OCI-LY1 (cell line): ENCODE results near the gene NEU1.
"Not testable (repeated sequence)": the region's sequence is repeated elsewhere in the genome, so short reads cannot be mapped to it uniquely, and the experiment has no call there.

Experiments
- H2AFZ ChIP-seq: fragments of 200-600 bp; sonication (generic), shearing (Covaris generic); 2 replicates; pipeline ENCODE4 v1.6.0; 2014; ENCODE audit warnings: antibody characterized with exemption, mild to moderate bottlenecking, low read length
- H3F3A ChIP-seq: fragments of 200-600 bp; sonication (generic), shearing (Covaris generic); 2 replicates; pipeline ENCODE4 v1.6.0; 2014; ENCODE audit warnings: mild to moderate bottlenecking, antibody characterized with exemption, low read length, moderate library complexity; ENCODE audit not compliant: insufficient read depth
- H3K27ac ChIP-seq: fragments of 200-600 bp; sonication (generic); 2 replicates; pipeline ENCODE4 v1.5.1; 2014; ENCODE audit warnings: low read length, mixed run types, mild to moderate bottlenecking, low read depth; ENCODE audit not compliant: poor library complexity, severe bottlenecking
- H3K27me3 ChIP-seq: fragments of 200-600 bp; sonication (generic); 2 replicates; pipeline ENCODE4 v1.6.0; 2014; ENCODE audit warnings: antibody characterized with exemption, mild to moderate bottlenecking, low read length, moderate library complexity; ENCODE audit not compliant: insufficient read depth
- H3K36me3 ChIP-seq: fragments of 200-600 bp; sonication (generic); 2 replicates; pipeline ENCODE4 v1.6.1; 2014; ENCODE audit warnings: mild to moderate bottlenecking, antibody characterized with exemption, low read length, moderate library complexity, mixed read lengths; ENCODE audit not compliant: insufficient read depth
- H3K4me1 ChIP-seq: fragments of 200-600 bp; sonication (generic); 2 replicates; pipeline ENCODE4 v1.5.1; 2014; ENCODE audit warnings: mild to moderate bottlenecking, low read length, moderate library complexity; ENCODE audit not compliant: insufficient read depth, severe bottlenecking
- H3K4me2 ChIP-seq: fragments of 200-600 bp; sonication (generic), shearing (Covaris generic); 2 replicates; pipeline ENCODE4 v1.6.1; 2014; ENCODE audit warnings: low read length
- H3K4me3 ChIP-seq: fragments of 200-600 bp; sonication (generic); 2 replicates; pipeline ENCODE4 v1.5.1; 2014; ENCODE audit warnings: low read length, low read depth, mild to moderate bottlenecking, mixed read lengths; ENCODE audit not compliant: poor library complexity, severe bottlenecking
- H3K79me2 ChIP-seq: fragments of 200-600 bp; shearing (Covaris generic); 2 replicates; pipeline ENCODE4 v1.6.1; 2016; ENCODE audit warnings: mixed run types, low read length, mixed read lengths; ENCODE audit not compliant: insufficient read depth
- H3K9ac ChIP-seq: fragments of 200-600 bp; sonication (generic), shearing (Covaris generic); 2 replicates; pipeline ENCODE4 v1.6.1; 2014; ENCODE audit warnings: mild to moderate bottlenecking, low read length, mixed read lengths
- H3K9me2 ChIP-seq: fragments of 200-600 bp; sonication (generic), shearing (Covaris generic); 2 replicates; pipeline ENCODE4 v1.6.1; 2014; ENCODE audit warnings: low read depth, mild to moderate bottlenecking, low read length, mixed read lengths
- H3K9me3 ChIP-seq: fragments of 200-600 bp; shearing (Covaris generic); 2 replicates; pipeline ENCODE4 v1.6.1; 2014; ENCODE audit warnings: low read length, mixed read lengths
- H4K20me1 ChIP-seq: fragments of 200-600 bp; sonication (generic), shearing (Covaris generic); 2 replicates; pipeline ENCODE4 v1.6.0; 2016; ENCODE audit warnings: mild to moderate bottlenecking, low read length; ENCODE audit not compliant: insufficient read depth
- CTCF ChIP-seq: fragments of 200-600 bp; sonication (generic), shearing (Covaris generic); IDR thresholded peaks from 2 replicates; pipeline ENCODE4 v1.5.1; 2017; ENCODE audit warnings: mild to moderate bottlenecking, antibody characterized with exemption, low read length, moderate library complexity, mixed read lengths
- EZH2 ChIP-seq: fragments of 200-600 bp; sonication (generic), shearing (Covaris generic); IDR thresholded peaks from 2 replicates; pipeline ENCODE4 v1.8.0; 2017; ENCODE audit warnings: borderline replicate concordance, mixed run types, mild to moderate bottlenecking, antibody characterized with exemption, low read length, moderate library complexity, mixed read lengths

NEU1 gene

GRCh38 chr6:31862344-31863235 is at the start of gene NEU1:
Gene NEU1 (minus strand): TSS chr6:31862821. CDS start chr6:31862776, 45 bp downstream.
- H3K9ac ChIP-seq, result peak within 1 kb of the TSS; percentile 73
- H4K20me1 ChIP-seq, result no peaks in the 10 kb centered on the region
- no peaks in the 10 kb centered on the region for H3K79me2 ChIP-seq
- peaks cover 26% of the 10 kb centered on the region for H3K4me1 ChIP-seq
- H3K27me3 ChIP-seq, result no peaks in the 10 kb centered on the region
- TF ChIP-seq CTCF (no peak), EZH2 (no peak)
- H2AFZ ChIP-seq, result peak within 1 kb of the TSS; percentile 77; the same call in 1 of the 2 replicates
- H3F3A ChIP-seq, result no peaks in the 10 kb centered on the region
- H3K4me2 ChIP-seq, result peak within 1 kb of the TSS; percentile 79
- peak within 1 kb of the TSS; percentile 77 for H3K27ac ChIP-seq
- H3K4me3 ChIP-seq, result peak within 1 kb of the TSS; percentile 78
- peaks cover 29% of the 10 kb centered on the region for H3K36me3 ChIP-seq
- no peaks in the 10 kb centered on the region for H3K9me2 ChIP-seq
- no peaks in the 10 kb centered on the region for H3K9me3 ChIP-seq

GRCh38 chr6:31911826-31912585 is 49.4 kb upstream of the NEU1 start:
- Histone ChIP-seq H3K9me3 (no peaks in the 10 kb centered on the region), H3K27me3 (no peaks in the 10 kb centered on the region), H3K36me3 (no peaks in the 10 kb centered on the region), H4K20me1 (no peaks in the 10 kb centered on the region), H3K9me2 (no peaks in the 10 kb centered on the region), H3K4me2 (no peak overlapping the region), H2AFZ (no peak overlapping the region), H3K4me1 (no peaks in the 10 kb centered on the region), H3F3A (no peaks in the 10 kb centered on the region), H3K4me3 (no peak overlapping the region), H3K79me2 (no peaks in the 10 kb centered on the region), H3K27ac (no peak overlapping the region), H3K9ac (no peak overlapping the region)
- TF ChIP-seq CTCF (no peak), EZH2 (no peak)

GRCh38 chr6:31909298-31909697 is 46.7 kb upstream of the NEU1 start:
- not testable (repeated sequence) for H3K27ac ChIP-seq, H3K9ac ChIP-seq, H3F3A ChIP-seq, H3K27me3 ChIP-seq, H3K9me2 ChIP-seq, H3K36me3 ChIP-seq, H4K20me1 ChIP-seq, H3K4me1 ChIP-seq, H3K9me3 ChIP-seq, H2AFZ ChIP-seq, H3K79me2 ChIP-seq, H3K4me2 ChIP-seq, H3K4me3 ChIP-seq
